ENCODE results near the gene SERPINA3.

DNA sequence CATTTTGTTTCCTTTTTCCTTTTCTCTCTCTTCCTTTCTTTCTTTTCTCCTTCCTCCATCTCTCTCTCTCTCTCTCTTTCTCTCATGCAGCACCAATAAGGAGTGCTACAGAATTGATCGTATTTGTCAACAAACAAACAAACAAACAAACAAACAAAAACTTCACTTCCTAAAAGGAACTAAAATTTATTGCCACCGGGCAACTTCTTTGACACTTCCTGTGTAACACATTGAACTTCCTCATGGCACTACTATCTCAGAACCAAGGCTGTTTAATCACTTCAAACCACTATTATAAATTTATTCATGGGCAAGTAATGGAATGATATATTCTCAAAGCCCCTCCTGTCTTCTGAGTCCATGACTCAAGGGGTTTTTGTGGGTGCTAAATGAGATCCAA is 51.3 kb downstream of the SERPINA3 start:
- TF ChIP-seq, protein P1, sequence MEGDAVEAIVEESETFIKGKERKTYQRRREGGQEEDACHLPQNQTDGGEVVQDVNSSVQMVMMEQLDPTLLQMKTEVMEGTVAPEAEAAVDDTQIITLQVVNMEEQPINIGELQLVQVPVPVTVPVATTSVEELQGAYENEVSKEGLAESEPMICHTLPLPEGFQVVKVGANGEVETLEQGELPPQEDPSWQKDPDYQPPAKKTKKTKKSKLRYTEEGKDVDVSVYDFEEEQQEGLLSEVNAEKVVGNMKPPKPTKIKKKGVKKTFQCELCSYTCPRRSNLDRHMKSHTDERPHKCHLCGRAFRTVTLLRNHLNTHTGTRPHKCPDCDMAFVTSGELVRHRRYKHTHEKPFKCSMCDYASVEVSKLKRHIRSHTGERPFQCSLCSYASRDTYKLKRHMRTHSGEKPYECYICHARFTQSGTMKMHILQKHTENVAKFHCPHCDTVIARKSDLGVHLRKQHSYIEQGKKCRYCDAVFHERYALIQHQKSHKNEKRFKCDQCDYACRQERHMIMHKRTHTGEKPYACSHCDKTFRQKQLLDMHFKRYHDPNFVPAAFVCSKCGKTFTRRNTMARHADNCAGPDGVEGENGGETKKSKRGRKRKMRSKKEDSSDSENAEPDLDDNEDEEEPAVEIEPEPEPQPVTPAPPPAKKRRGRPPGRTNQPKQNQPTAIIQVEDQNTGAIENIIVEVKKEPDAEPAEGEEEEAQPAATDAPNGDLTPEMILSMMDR (IDR thresholded peaks at IDR 0.05): no peak
- TF ChIP-seq POLR2A (IDR thresholded peaks at IDR 0.05): no peak

Measured in uterus (tissue), 2 donors.